Activated CD4-positive, alpha-beta T cell treated with anti-CD3 and anti-CD28 coated beads, Interleukin-2, amount 50 U/mL, for 24 hours (primary cell): ENCODE measurements around the gene ITGAL.

Experiments used
- DNase-seq, 2 donors: peaks; one replicate each; pipeline ENCODE4 v3.0.0-alpha.2; 2020; ENCODE audit warnings: low read depth in 1 of 2, low spot score in 1 of 2

Gene ITGAL

DNA sequence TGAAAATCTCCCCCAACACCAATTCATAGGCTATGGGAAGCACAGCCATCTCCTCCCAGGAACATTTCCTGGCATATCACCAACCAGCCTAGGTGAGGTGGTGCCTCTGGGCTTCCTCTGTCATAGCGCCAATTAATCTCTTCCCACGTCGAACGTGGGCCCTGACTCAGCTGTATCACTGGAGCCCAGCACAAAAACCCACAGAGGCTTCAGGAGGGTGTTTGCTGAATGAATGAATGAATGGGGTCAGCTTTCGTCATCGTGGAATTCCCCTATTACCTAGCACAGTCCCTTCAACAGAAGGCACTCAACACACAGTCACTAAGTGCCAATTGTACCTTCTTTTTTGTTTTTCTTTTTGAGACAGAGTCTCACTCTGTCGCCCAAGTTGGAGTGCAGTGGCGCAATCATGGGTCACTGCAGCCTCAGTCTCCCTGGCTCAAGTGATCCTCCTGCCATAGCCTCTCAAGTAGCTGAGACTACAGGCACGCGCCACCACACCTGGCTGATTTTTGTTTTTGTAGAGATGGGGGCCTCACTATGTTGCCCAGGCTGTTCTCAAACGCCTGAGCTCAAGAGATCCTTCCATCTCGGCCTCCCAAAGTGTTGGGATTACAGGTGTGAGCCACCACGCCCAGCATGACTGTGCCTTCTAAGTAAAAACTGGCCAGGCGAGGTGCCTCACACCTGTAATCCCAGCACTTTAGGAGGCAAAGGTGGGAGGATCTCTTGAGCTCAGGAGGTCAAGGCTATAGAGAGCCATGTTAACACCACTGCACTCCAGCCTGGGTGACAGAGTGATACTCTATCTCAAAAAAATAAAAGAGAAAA lies 94.8 kb downstream of the ITGAL start:
- DNase-seq = peak in 1 of 2 donors; percentile 66

DNA sequence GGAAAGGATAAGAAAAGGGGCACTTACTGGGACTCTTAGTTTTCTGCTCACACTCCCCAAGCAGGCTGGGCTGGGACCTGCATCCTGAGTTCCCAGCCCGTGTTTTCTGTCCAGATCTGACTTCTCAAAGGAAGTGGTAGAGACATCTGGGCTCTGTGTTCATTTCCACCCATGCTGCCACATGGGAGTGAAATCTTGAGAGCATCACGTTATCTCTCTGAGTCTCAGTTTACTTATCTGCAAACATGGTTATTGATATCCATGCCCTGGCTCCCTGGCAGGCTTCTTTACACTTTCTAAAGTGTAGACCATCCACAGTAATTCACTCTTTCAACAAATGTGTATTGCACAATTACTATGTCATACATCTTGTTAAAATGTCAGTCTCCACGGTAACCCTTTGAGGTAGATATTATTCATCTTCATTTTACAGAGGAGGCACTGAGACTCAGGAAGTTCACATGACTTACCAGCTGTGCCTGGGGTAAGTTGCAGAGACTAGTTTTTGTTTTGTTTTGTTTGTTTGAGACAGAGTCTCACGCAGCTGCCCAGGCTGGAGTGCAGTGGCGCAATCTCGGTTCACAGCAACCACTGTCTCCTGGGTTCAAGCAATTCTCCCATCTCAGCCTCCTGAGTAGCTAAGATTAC lies 95.6 kb downstream of the ITGAL start:
- peak in 1 of 2 donors; percentile 42 for DNase-seq

DNA sequence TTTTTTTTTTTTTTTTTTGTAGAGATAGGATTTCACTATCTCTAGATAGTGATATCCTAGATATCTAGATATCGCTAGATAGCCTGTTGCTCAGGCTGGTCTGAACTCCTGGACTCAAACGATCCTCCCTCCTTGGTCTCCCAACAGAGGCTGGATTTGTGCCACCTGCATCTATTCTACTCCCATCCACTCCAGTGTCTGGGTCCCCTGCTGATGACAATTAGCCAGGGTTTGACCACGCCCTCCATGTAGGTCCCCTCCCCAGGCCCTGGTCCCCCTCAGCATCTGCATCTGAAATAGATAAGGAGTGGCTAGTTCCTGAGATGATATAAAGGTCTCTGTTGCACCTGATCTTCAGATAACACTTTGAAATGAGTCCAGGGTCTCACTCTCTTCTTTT lies 96.7 kb downstream of the ITGAL start:
- DNase-seq = no peak

DNA sequence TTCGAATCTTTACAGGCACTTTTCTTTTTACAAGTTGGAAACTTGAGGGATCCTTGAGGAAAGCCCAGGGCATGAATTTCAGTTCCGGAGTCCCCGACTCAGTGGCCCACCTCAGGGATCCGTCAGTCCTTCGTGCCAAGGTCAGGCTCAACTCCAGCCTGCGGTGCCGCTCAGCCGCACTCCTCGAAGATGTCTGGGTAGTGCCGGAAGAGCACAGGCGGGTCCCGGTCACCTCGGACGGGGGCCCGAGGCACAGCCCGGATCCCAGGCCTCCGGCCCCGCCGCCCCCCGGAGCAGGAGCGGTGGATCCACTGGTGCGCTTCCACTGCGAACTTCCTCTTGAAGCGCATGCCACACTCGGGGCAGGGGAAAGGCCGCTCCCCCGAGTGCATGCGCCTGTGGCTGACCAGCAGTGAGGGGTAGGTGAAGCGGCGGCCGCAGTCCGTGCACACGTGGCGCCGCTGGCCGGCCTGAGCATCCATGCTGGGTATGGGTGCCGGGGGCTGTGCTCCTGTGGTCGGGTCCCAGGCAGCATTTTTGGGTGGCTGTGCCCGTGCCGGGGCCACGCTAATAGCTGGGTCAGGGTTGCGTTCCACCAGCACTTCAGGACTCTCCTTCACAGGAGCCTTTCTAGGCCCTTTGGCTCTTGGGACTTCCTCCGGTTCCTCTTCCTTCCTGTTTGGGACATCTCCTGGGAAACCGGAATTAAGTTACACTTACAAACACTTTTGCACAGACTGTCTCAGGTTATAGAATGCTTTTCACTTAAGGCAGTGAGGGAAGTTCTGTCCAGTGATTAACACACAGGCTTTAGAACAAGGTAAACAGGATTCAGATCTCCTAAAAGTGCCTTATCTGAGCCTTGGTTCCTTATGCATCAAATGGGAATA lies 97.4 kb downstream of the ITGAL start:
- no peak for DNase-seq

DNA sequence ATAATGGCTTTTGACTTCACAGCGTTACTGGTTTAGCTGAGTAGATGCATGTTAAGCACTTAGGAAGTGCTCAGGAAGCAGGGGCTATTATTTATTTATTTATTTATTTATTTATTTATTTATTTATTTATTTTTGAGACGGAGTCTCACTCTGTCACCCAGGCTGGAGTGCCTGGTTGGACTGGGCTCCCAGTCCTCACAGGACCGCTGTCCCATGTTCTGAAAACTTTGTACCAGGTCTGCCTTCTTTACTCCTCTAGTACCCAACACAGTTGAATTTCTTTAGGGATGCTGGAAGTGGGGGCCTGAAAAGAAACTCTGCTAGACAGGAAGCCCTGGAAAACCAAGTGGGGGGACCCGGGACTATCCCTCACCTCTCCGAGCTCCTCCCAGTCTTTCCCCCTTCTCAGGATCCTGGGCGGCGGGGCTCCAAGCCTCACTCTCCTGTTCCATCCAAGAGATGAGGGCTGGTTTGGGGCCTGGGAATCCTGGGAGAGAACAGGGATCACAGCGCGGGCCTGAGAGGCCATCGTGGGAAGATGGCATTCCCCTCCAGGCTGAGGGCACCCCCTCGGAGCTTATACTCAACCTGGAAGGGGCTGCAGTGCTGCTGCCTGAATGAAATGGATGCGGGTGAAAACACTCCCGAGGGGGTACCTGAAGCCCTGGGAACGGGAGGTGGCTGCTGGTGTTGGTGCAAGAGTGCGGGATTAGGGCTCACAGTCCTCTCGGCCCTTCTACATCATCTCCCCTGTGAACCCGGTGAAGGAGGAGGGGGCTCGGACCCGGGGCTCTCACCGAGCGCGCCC lies 98.3 kb downstream of the ITGAL start:
- DNase-seq = no peak

DNA sequence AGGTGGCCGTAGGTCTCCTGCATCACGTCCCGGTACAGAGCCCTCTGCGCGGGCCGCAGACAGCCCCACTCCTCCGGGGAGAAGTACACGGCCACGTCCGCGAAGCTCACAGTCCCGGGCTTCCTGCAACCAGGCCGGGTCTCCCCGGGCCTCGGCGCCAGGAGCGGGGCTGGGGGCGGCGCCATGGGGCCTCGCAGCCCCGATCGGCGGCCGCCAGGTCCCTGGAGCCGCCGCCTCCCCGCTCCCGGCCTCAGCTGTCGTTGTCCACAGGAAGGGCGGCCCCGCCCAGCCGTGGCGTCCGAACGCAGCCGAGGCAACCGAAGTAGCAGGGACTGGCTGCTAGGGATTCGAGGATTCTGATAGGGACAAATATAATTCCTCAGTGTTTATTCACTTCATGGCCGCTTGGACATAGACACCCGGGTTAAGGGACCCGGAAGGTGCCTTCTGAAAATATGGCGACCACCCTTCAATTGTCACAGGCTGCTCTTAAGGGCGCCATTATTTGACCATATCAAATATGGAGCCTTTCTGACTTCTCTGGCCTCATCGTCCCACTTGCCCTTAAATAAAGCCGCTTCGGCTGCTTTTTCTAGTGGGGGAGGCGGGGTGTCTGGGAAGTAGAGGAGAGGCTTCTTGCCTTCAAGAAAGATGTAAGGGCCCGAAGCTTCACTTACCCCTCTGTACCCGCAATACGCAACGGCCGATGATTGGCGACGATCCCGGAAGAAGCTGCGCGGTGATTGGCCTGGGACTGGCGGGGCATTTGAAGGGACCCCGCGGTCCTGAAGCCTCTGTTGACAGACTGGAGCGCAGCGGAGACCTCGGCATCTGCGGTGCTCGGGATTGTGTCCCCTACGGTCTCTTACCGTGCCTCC lies 99.1 kb downstream of the ITGAL start, which contains the start of gene ZNF688:
Gene ZNF688 (minus strand): TSS at position 270 of the 878 bp plus-strand sequence. CDS start 85 bp downstream, at position 185.
- peak; percentile 72 to 95 for DNase-seq
